Loucy (cell line): ENCODE results near the gene NCOA7.

Experiments
- H2AFZ ChIP-seq: fragments of 200-600 bp; sonication (generic); 2 replicates; pipeline ENCODE4 v1.6.0; 2016; ENCODE audit warnings: antibody characterized with exemption, mild to moderate bottlenecking, low read length, moderate library complexity
- H3F3A ChIP-seq: fragments of 200-600 bp; 2 replicates; pipeline ENCODE4 v1.6.0; 2016; ENCODE audit warnings: antibody characterized with exemption, low read depth, mild to moderate bottlenecking
- H3K27me3 ChIP-seq: fragments of 200-600 bp; sonication (generic); 2 replicates; pipeline ENCODE4 v1.6.1; 2014; ENCODE audit warnings: low read length, mild to moderate bottlenecking; ENCODE audit not compliant: insufficient read depth, poor library complexity, severe bottlenecking
- H3K36me3 ChIP-seq: fragments of 200-600 bp; sonication (generic); 2 replicates; pipeline ENCODE4 v1.6.1; 2016; ENCODE audit warnings: low read length; ENCODE audit not compliant: insufficient read depth
- H3K4me1 ChIP-seq: fragments of 200-600 bp; sonication (generic); 2 replicates; pipeline ENCODE4 v1.5.1; 2014; ENCODE audit warnings: low read length, mild to moderate bottlenecking; ENCODE audit not compliant: insufficient read depth, poor library complexity, severe bottlenecking
- H3K4me2 ChIP-seq: fragments of 200-600 bp; sonication (generic); 2 replicates; pipeline ENCODE4 v1.6.0; 2014; ENCODE audit warnings: antibody characterized with exemption, low read length, low read depth, mild to moderate bottlenecking; ENCODE audit not compliant: poor library complexity, severe bottlenecking
- H3K4me3 ChIP-seq: fragments of 200-600 bp; sonication (generic); 2 replicates; pipeline ENCODE4 v1.5.1; 2014; ENCODE audit warnings: low read length, mild to moderate bottlenecking, mixed read lengths; ENCODE audit not compliant: poor library complexity, severe bottlenecking
- H3K79me2 ChIP-seq: fragments of 200-600 bp; sonication (generic); 2 replicates; pipeline ENCODE4 v1.6.1; 2014; ENCODE audit warnings: low read length; ENCODE audit not compliant: insufficient read depth
- H3K9ac ChIP-seq: fragments of 200-600 bp; sonication (generic); 2 replicates; pipeline ENCODE4 v1.6.0; 2014; ENCODE audit warnings: mild to moderate bottlenecking, low read depth, low read length, moderate library complexity; ENCODE audit not compliant: poor library complexity, severe bottlenecking
- H3K9me2 ChIP-seq: fragments of 200-600 bp; sonication (generic); replicated peaks from 2 replicates; pipeline ENCODE4 v1.6.1; 2016; ENCODE audit warnings: low read depth, low read length, mixed read lengths
- H3K9me3 ChIP-seq: fragments of 200-600 bp; sonication (generic); 2 replicates; pipeline ENCODE4 v1.6.1; 2014; ENCODE audit warnings: mild to moderate bottlenecking, antibody characterized with exemption, low read length, low read depth; ENCODE audit not compliant: insufficient read depth
- H4K20me1 ChIP-seq: fragments of 200-600 bp; sonication (generic); 2 replicates; pipeline ENCODE4 v1.6.0; 2014; ENCODE audit warnings: antibody characterized with exemption, low read length, mild to moderate bottlenecking; ENCODE audit not compliant: insufficient read depth, poor library complexity, severe bottlenecking
- CTCF ChIP-seq: fragments of 200-600 bp; sonication (generic); conservative IDR thresholded peaks from 2 replicates; pipeline ENCODE4 v1.5.1; 2014; ENCODE audit warnings: mild to moderate bottlenecking, antibody characterized with exemption, low read length
- EZH2phosphoT487 ChIP-seq: fragments of 200-600 bp; IDR thresholded peaks from 2 replicates; pipeline ENCODE4 v1.6.1; 2018; ENCODE audit warnings: antibody characterized with exemption, mild to moderate bottlenecking, moderate library complexity, borderline replicate concordance

The NCOA7 gene

GRCh38 chr6:125794342-125795137 lies 3.8 kb downstream of the NCOA7 start:
- Histone ChIP-seq H3K9me2 (no peaks in the 10 kb centered on the region), H3K4me1 (peaks cover 44% of the 10 kb centered on the region), H3K36me3 (no peaks in the 10 kb centered on the region), H2AFZ (no peak overlapping the region), H3K79me2 (peaks cover 80% of the 10 kb centered on the region), H3K9me3 (no peaks in the 10 kb centered on the region), H3K4me3 (peak overlapping the region; percentile 82), H3F3A (no peaks in the 10 kb centered on the region), H3K27me3 (no peaks in the 10 kb centered on the region), H3K4me2 (peak overlapping the region; percentile 74), H4K20me1 (peaks cover 14% of the 10 kb centered on the region), H3K9ac (no peak overlapping the region)
- TF ChIP-seq CTCF: no peak
- TF ChIP-seq EZH2phosphoT487: no peak

- H3K4me2 ChIP-seq: peak overlapping the region; percentile 74
- H3K9me2 ChIP-seq: no peaks in the 10 kb centered on the region
- no peaks in the 10 kb centered on the region for H3F3A ChIP-seq
- no peaks in the 10 kb centered on the region for H3K36me3 ChIP-seq
- no peak overlapping the region for H3K4me3 ChIP-seq
- peaks cover 38% of the 10 kb centered on the region for H3K4me1 ChIP-seq
- no peaks in the 10 kb centered on the region for H3K9me3 ChIP-seq
- no peak overlapping the region for H2AFZ ChIP-seq
- no peaks in the 10 kb centered on the region for H3K27me3 ChIP-seq
- TF ChIP-seq EZH2phosphoT487: no peak
- no peak for TF ChIP-seq CTCF
- no peak overlapping the region for H3K9ac ChIP-seq
- H4K20me1 ChIP-seq: peaks cover 14% of the 10 kb centered on the region
- H3K79me2 ChIP-seq: peaks cover 83% of the 10 kb centered on the region
These were observed 4.5 kb downstream of the NCOA7 start for GRCh38 chr6:125795301-125795700.

GRCh38 chr6:125797120-125797885 lies 6.5 kb downstream of the NCOA7 start:
- H2AFZ ChIP-seq: no peak overlapping the region

More at GRCh38 chr6:125797120-125797885, 6.5 kb downstream of the NCOA7 start:
- H3K4me2 ChIP-seq: no peak overlapping the region
- peaks cover 89% of the 10 kb centered on the region for H3K79me2 ChIP-seq
- H3K9me2 ChIP-seq: no peaks in the 10 kb centered on the region
- H3K4me3 ChIP-seq: no peak overlapping the region
- peaks cover 12% of the 10 kb centered on the region for H4K20me1 ChIP-seq
- no peak for TF ChIP-seq CTCF
- no peak for TF ChIP-seq EZH2phosphoT487
- no peaks in the 10 kb centered on the region for H3K36me3 ChIP-seq
- no peaks in the 10 kb centered on the region for H3F3A ChIP-seq
- H3K27me3 ChIP-seq: no peaks in the 10 kb centered on the region
- H3K9ac ChIP-seq: no peak overlapping the region
- no peaks in the 10 kb centered on the region for H3K9me3 ChIP-seq
- H3K4me1 ChIP-seq: peaks cover 40% of the 10 kb centered on the region
